Caco-2 (cell line): ENCODE results near the gene TMEM121B. TPM values are rescaled to one million over a fixed set of nuclear protein-coding genes. Genes with fewer than 3 reads are reported as not detected.

Source experiments
- BruUV-seq: library from RNA; stranded (reverse); fragments of 400-500 nt; replicated peaks from 2 replicates; lab custom pipeline; 2021; lab: Mats Ljungman, UMichigan
- CTCF ChIA-PET: fragments of 300-600 bp; sonication (Branson Sonifier 250); formaldehyde crosslinking; loops from one replicate; lab custom pipeline; 2022; ENCODE audit warnings: antibody characterized with exemption; lab: Charles Lee
- POLR2A ChIA-PET: fragments of 300-600 bp; sonication (Branson Sonifier 250); formaldehyde crosslinking; loops from one replicate; lab custom pipeline; 2022; ENCODE audit warnings: antibody characterized with exemption; lab: Charles Lee
- DNase-seq, 2 experiments: peaks; one replicate each; pipeline versions ENCODE4 v3.0.0 to v3.0.0-alpha.2; 2020 to 2022
- H3K27me3 ChIP-seq: replicated peaks from 2 replicates; pipeline ENCODE4 v1.6.0; 2011; ENCODE audit warnings: low read length; ENCODE audit not compliant: control insufficient read depth, insufficient read depth
- H3K36me3 ChIP-seq: 2 replicates; pipeline ENCODE4 v1.5.1; 2011; ENCODE audit warnings: low read length; ENCODE audit not compliant: control insufficient read depth, insufficient read depth
- H3K4me1 ChIP-seq: fragments of 250-450 bp; sonication (Bioruptor Pico); 2 replicates; pipeline ENCODE4 v1.5.1; 2020; ENCODE audit warnings: mild to moderate bottlenecking
- H3K4me3 ChIP-seq: 2 replicates; pipeline ENCODE4 v1.5.1; 2011; ENCODE audit warnings: low read depth, mild to moderate bottlenecking, control low read depth, low read length
- H3K9me3 ChIP-seq: fragments of 250-450 bp; sonication (Bioruptor Pico); 2 replicates; pipeline ENCODE4 v1.5.1; 2020; ENCODE audit warnings: mild to moderate bottlenecking, moderate library complexity
- H3K27ac Mint-ChIP-seq: one replicate; pipeline ENCODE4 v1.8.0; 2022; ENCODE audit warnings: mixed read lengths; ENCODE audit not compliant: unreplicated experiment
- H3K27me3 Mint-ChIP-seq: one replicate; pipeline ENCODE4 v1.8.0; 2022; ENCODE audit warnings: mixed read lengths; ENCODE audit not compliant: insufficient read depth, unreplicated experiment
- H3K36me3 Mint-ChIP-seq: one replicate; pipeline ENCODE4 v1.8.0; 2022; ENCODE audit warnings: mild to moderate bottlenecking, mixed read lengths; ENCODE audit not compliant: insufficient read depth, unreplicated experiment
- H3K4me1 Mint-ChIP-seq: one replicate; pipeline ENCODE4 v1.8.0; 2022; ENCODE audit warnings: low read depth, mixed read lengths; ENCODE audit not compliant: unreplicated experiment
- H3K4me3 Mint-ChIP-seq: one replicate; pipeline ENCODE4 v1.8.0; 2022; ENCODE audit warnings: mild to moderate bottlenecking, moderate library complexity, mixed read lengths; ENCODE audit not compliant: unreplicated experiment
- H3K9me3 Mint-ChIP-seq: one replicate; pipeline ENCODE4 v1.8.0; 2022; ENCODE audit warnings: mixed read lengths; ENCODE audit not compliant: unreplicated experiment
- intact Hi-C: fragments of 100-400 bp; cut with micrococcal nuclease; formaldehyde crosslinking; loops from one replicate; pipeline ENCODE4 v1.10.0; 2022; ENCODE audit not compliant: unreplicated experiment
- total RNA-seq: library from RNA; stranded (reverse); gene quantifications from 2 replicates; pipeline ENCODE4 v1.2.3, GENCODE V29; 2022
- TF ChIP-seq, protein P1 (sequence below), 2 experiments: fragments of 200-600 bp in 1 of 2; IDR thresholded peaks; 1 replicate in 1 of 2; 2 replicates in 1 of 2; pipeline versions ENCODE4 v1.5.1 to v1.8.0; 2011 to 2022; ENCODE audit warnings: antibody characterized with exemption in 1 of 2, control low read depth in 1 of 2, inconsistent platforms in 1 of 2, low read depth in 1 of 2, low read length in 1 of 2, mild to moderate bottlenecking in 1 of 2, moderate library complexity in 1 of 2; ENCODE audit not compliant: insufficient read depth in 1 of 2, severe bottlenecking in 1 of 2, unreplicated experiment in 1 of 2

Gene TMEM121B
- total RNA-seq, 1 experiment from 2014 or later = 0.82 TPM

DNA sequence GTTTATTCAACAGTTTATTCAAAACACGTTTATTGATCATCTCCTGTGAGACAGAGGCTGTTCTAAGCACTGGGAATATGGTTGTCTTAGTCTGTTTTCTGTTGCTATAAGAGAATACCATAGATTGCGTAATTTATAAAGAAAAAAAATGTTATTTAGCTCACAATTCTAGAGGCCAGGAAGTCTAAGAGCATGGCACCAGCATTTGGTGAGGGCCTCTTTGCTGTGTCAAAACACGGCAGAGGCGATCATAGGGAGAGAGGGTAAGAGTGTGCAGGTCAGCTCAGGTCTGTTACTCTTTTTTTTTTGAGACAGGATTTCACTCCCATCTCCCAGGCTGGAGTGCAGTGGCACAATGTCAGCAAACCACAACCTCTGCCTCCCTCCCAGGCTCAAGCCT is 41.6 kb downstream of the TMEM121B start:
- no peak overlapping the region for H3K27ac Mint-ChIP-seq
- BruUV-seq = no TSS peak

GRCh38 chr22:17077255-17077654 is 43.9 kb downstream of the TMEM121B start:
- no TSS peak for BruUV-seq
- DNase-seq = no peak
- H3K27me3 Mint-ChIP-seq = peaks cover 4% of the 10 kb centered on the region
- ChIA-PET CTCF (no interaction called here), POLR2A (no interaction called here)
- intact Hi-C loops = no loop called here
- no peaks in the 10 kb centered on the region for H3K27me3 ChIP-seq
- no peaks in the 10 kb centered on the region for H3K36me3 Mint-ChIP-seq
- TF ChIP-seq, protein P1, sequence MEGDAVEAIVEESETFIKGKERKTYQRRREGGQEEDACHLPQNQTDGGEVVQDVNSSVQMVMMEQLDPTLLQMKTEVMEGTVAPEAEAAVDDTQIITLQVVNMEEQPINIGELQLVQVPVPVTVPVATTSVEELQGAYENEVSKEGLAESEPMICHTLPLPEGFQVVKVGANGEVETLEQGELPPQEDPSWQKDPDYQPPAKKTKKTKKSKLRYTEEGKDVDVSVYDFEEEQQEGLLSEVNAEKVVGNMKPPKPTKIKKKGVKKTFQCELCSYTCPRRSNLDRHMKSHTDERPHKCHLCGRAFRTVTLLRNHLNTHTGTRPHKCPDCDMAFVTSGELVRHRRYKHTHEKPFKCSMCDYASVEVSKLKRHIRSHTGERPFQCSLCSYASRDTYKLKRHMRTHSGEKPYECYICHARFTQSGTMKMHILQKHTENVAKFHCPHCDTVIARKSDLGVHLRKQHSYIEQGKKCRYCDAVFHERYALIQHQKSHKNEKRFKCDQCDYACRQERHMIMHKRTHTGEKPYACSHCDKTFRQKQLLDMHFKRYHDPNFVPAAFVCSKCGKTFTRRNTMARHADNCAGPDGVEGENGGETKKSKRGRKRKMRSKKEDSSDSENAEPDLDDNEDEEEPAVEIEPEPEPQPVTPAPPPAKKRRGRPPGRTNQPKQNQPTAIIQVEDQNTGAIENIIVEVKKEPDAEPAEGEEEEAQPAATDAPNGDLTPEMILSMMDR (IDR thresholded peaks at IDR 0.05; ENCODE audit: insufficient read depth in 1 of 2, low read depth in 1 of 2, low read length in 1 of 2, severe bottlenecking in 1 of 2, unreplicated experiment in 1 of 2) = no peak
- H3K9me3 Mint-ChIP-seq = no peaks in the 10 kb centered on the region
- no peaks in the 10 kb centered on the region for H3K36me3 ChIP-seq
- no peak overlapping the region for H3K4me3 Mint-ChIP-seq
- H3K4me1 ChIP-seq = no peaks in the 10 kb centered on the region
- no peaks in the 10 kb centered on the region for H3K9me3 ChIP-seq
- H3K27ac Mint-ChIP-seq = no peak overlapping the region
- H3K4me3 ChIP-seq = no peak overlapping the region
- no peaks in the 10 kb centered on the region for H3K4me1 Mint-ChIP-seq

More for the DNA sequence above, 41.6 kb downstream of the TMEM121B start:
- no peak for DNase-seq
- H3K27me3 Mint-ChIP-seq = no peaks in the 10 kb centered on the region
- H3K27me3 ChIP-seq = no peaks in the 10 kb centered on the region
- H3K9me3 ChIP-seq = no peaks in the 10 kb centered on the region
- no peak overlapping the region for H3K4me3 ChIP-seq
- intact Hi-C loops = no loop called here
- H3K4me3 Mint-ChIP-seq = no peak overlapping the region
- no peaks in the 10 kb centered on the region for H3K4me1 ChIP-seq
- ChIA-PET POLR2A (interaction anchor here (0.6 kb wide), 1 partner anchor 31 kb away, joined by 3 read pairs; no protein-coding TSS in a partner anchor), CTCF (no interaction called here)
- peaks cover 6% of the 10 kb centered on the region for H3K4me1 Mint-ChIP-seq
- H3K9me3 Mint-ChIP-seq = no peaks in the 10 kb centered on the region
- TF ChIP-seq, protein P1 (IDR thresholded peaks at IDR 0.05; ENCODE audit: insufficient read depth in 1 of 2, low read depth in 1 of 2, low read length in 1 of 2, severe bottlenecking in 1 of 2, unreplicated experiment in 1 of 2) = no peak
- no peaks in the 10 kb centered on the region for H3K36me3 ChIP-seq
- no peaks in the 10 kb centered on the region for H3K36me3 Mint-ChIP-seq

- TF ChIP-seq, protein P1 (IDR thresholded peaks at IDR 0.05; ENCODE audit: insufficient read depth in 1 of 2, low read depth in 1 of 2, low read length in 1 of 2, severe bottlenecking in 1 of 2, unreplicated experiment in 1 of 2) = no peak
- POLR2A ChIA-PET = interaction anchor here (0.6 kb wide), 1 partner anchor 338 kb away, joined by 4 read pairs; no protein-coding TSS in a partner anchor
- no peaks in the 10 kb centered on the region for H3K36me3 ChIP-seq
- peaks cover 4% of the 10 kb centered on the region for H3K27me3 Mint-ChIP-seq
- no peaks in the 10 kb centered on the region for H3K9me3 ChIP-seq
- no TSS peak for BruUV-seq
- H3K9me3 Mint-ChIP-seq = no peaks in the 10 kb centered on the region
- no peaks in the 10 kb centered on the region for H3K27me3 ChIP-seq
- H3K27ac Mint-ChIP-seq = no peak overlapping the region
- DNase-seq = no peak
- CTCF ChIA-PET = interaction anchor here (0.8 to 2.5 kb wide), 4 partner anchors 58 to 427 kb away, joined by 3 to 13 read pairs (median 8); no protein-coding TSS in a partner anchor
- no peaks in the 10 kb centered on the region for H3K36me3 Mint-ChIP-seq
- H3K4me3 ChIP-seq = no peak overlapping the region
- intact Hi-C loops = loop anchor here (1.0 kb wide), 2 partner anchors 97 to 427 kb away; no protein-coding TSS in a partner anchor
- H3K4me1 ChIP-seq = no peaks in the 10 kb centered on the region
- no peaks in the 10 kb centered on the region for H3K4me1 Mint-ChIP-seq
- no peak overlapping the region for H3K4me3 Mint-ChIP-seq
Observed at GRCh38 chr22:17074648-17075002, 46.5 kb downstream of the TMEM121B start.
